AG04450 (cell line): ENCODE measurements around the gene S100A5. TPM values are rescaled to one million over a fixed set of nuclear protein-coding genes. Genes with fewer than 3 reads are reported as not detected.
A peak's percentile ranks its signal among the peaks of the same experiment; 100 is the strongest.
"Not testable (repeated sequence)": the region's sequence is repeated elsewhere in the genome, so short reads cannot be mapped to it uniquely, and the experiment has no call there.

Source experiments
- CTCF ChIA-PET: fragments of 300-600, 350-600 bp; formaldehyde crosslinking; extraction: SDS; loops from one replicate; lab custom pipeline; 2022; ENCODE audit warnings: antibody characterized with exemption, inconsistent platforms; lab: Charles Lee
- POLR2A ChIA-PET: fragments of 350-600 bp; formaldehyde crosslinking; extraction: SDS; loops from one replicate; lab custom pipeline; 2021; ENCODE audit warnings: antibody characterized with exemption, inconsistent platforms; lab: Yijun Ruan, JAX
- DNase-seq: peaks from one replicate; pipeline ENCODE4 v3.0.0-alpha.2; 2011; ENCODE audit warnings: low read depth, low spot score
- H3K27ac ChIP-seq: one replicate; pipeline ENCODE4 v1.5.1; 2012; ENCODE audit warnings: low read depth, low read length, control low read depth
- H3K27me3 ChIP-seq: one replicate; pipeline ENCODE4 v1.6.0; 2012; ENCODE audit warnings: low read length; ENCODE audit not compliant: control insufficient read depth, insufficient read depth
- H3K4me3 ChIP-seq: 2 replicates; pipeline ENCODE4 v1.5.1; 2011; ENCODE audit warnings: mild to moderate bottlenecking, low read depth, low read length, control low read depth
- H3K9me3 ChIP-seq: 2 replicates; pipeline ENCODE4 v1.5.1; 2012; ENCODE audit warnings: low read length; ENCODE audit not compliant: control insufficient read depth, insufficient read depth
- polyA plus RNA-seq: library from polyadenylated mRNA; depleted of rRNA; stranded (reverse); fragments of >200 nt; gene quantifications from 2 replicates; pipeline ENCODE4 v1.2.3, GENCODE V29; 2011
- TF ChIP-seq, protein P1 (sequence below): IDR thresholded peaks from 2 replicates; pipeline ENCODE4 v1.5.1; 2011; ENCODE audit warnings: low read depth, low read length, control low read depth, inconsistent platforms

S100A5 gene
- polyA plus RNA-seq, 1 experiment = 0.42 TPM

- CTCF ChIA-PET = interaction anchor here (1.6 to 4.0 kb wide), 2 partner anchors 13 to 74 kb away, joined by 6 to 33 read pairs; no protein-coding TSS in a partner anchor
- Histone ChIP-seq H3K27ac (no peak overlapping the region), H3K4me3 (no peak overlapping the region), H3K27me3 (no peaks in the 10 kb centered on the region), H3K9me3 (no peaks in the 10 kb centered on the region)
- TF ChIP-seq, protein P1, sequence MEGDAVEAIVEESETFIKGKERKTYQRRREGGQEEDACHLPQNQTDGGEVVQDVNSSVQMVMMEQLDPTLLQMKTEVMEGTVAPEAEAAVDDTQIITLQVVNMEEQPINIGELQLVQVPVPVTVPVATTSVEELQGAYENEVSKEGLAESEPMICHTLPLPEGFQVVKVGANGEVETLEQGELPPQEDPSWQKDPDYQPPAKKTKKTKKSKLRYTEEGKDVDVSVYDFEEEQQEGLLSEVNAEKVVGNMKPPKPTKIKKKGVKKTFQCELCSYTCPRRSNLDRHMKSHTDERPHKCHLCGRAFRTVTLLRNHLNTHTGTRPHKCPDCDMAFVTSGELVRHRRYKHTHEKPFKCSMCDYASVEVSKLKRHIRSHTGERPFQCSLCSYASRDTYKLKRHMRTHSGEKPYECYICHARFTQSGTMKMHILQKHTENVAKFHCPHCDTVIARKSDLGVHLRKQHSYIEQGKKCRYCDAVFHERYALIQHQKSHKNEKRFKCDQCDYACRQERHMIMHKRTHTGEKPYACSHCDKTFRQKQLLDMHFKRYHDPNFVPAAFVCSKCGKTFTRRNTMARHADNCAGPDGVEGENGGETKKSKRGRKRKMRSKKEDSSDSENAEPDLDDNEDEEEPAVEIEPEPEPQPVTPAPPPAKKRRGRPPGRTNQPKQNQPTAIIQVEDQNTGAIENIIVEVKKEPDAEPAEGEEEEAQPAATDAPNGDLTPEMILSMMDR = no peak
- POLR2A ChIA-PET = interaction anchor here (1.4 kb wide), 1 partner anchor 49 kb away, joined by 5 read pairs; the partner anchor contains the start of gene CHTOP
- no peak for DNase-seq
Observed at GRCh38 chr1:153585006-153585405, 44.3 kb upstream of the S100A5 start.

DNA sequence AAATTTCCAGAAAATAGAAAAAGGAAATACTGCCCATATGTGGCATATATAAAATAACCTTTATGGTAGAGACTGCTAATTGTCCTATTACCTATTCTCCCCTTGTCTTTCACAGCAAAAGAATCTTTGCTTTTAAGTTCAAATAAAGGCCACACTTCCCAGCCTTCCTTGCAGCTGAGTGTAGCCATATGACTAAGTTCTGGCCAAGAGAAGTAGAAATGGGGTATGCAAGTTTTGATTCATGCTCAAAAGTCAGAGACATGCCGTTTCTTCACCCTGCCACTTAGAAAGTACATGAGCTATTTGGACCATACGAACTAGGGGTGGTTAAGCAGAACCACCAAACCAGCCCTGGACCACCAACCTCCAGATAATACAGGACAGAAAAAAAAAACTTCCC, 43.2 kb upstream of the S100A5 start:
- H3K9me3 ChIP-seq = no peaks in the 10 kb centered on the region
- no peak overlapping the region for H3K27ac ChIP-seq
- ChIA-PET CTCF (interaction anchor here (1.1 to 4.0 kb wide), 3 partner anchors 12 to 73 kb away, joined by 3 to 33 read pairs (median 6); no protein-coding TSS in a partner anchor), POLR2A (no interaction called here)
- TF ChIP-seq, protein P1 = no peak
- H3K4me3 ChIP-seq = no peak overlapping the region
- DNase-seq = no peak
- no peaks in the 10 kb centered on the region for H3K27me3 ChIP-seq

- DNase-seq, H3K9me3 ChIP-seq, POLR2A ChIA-PET, H3K27ac ChIP-seq, H3K27me3 ChIP-seq, H3K4me3 ChIP-seq: not testable (repeated sequence)
- CTCF ChIA-PET = interaction anchor here (1.1 to 4.0 kb wide), 3 partner anchors 11 to 73 kb away, joined by 3 to 33 read pairs (median 6); no protein-coding TSS in a partner anchor
Observed at GRCh38 chr1:153583514-153583913, 42.8 kb upstream of the S100A5 start.

DNA sequence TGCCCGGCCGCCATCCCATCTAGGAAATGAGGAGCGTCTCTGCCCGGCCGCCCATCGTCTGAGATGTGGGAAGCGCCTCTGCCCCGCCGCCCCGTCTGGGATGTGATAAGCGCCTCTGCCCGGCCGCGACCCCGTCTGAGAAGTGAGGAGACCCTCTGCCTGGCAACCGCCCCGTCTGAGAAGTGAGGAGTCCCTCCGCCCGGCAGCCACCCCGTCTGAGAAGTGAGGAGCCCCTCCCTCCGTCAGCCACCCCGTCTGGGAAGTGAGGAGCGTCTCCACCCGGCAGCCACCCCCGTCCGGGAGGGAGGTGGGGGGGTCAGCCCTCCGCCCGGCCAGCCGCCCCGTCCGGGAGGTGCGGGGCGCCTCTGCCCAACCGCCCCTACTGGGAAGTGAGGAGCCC, 42.1 kb upstream of the S100A5 start:
- POLR2A ChIA-PET, H3K27ac ChIP-seq: not testable (repeated sequence)
- CTCF ChIA-PET = interaction anchor here (2.2 kb wide), 1 partner anchor 10 kb away, joined by 18 read pairs; no protein-coding TSS in a partner anchor

GRCh38 chr1:153578936-153579335, 38.2 kb upstream of the S100A5 start:
- TF ChIP-seq, protein P1 = no peak
- H3K4me3 ChIP-seq = no peak overlapping the region
- H3K27me3 ChIP-seq = no peaks in the 10 kb centered on the region
- peak overlapping the region; percentile 3 for H3K27ac ChIP-seq
- no peaks in the 10 kb centered on the region; the same call in 1 of the 2 replicates for H3K9me3 ChIP-seq
- CTCF ChIA-PET = interaction anchor here (1.0 to 3.8 kb wide), 6 partner anchors 9 to 227 kb away, joined by 3 to 20 read pairs (median 7); partner anchors contain the start of genes S100A1 and S100A13
- no peak for DNase-seq
- POLR2A ChIA-PET = interaction anchor here (0.6 kb wide), 1 partner anchor 58 kb away, joined by 4 read pairs; no protein-coding TSS in a partner anchor

More for the DNA sequence above, 42.1 kb upstream of the S100A5 start:
- not testable (repeated sequence) for DNase-seq, H3K9me3 ChIP-seq, H3K4me3 ChIP-seq, H3K27me3 ChIP-seq

- DNase-seq = no peak
- POLR2A ChIA-PET = interaction anchor here (0.6 kb wide), 1 partner anchor 58 kb away, joined by 4 read pairs; no protein-coding TSS in a partner anchor
Observed at GRCh38 chr1:153578490-153578889, 37.8 kb upstream of the S100A5 start.

More at GRCh38 chr1:153578490-153578889, 37.8 kb upstream of the S100A5 start:
- TF ChIP-seq, protein P1 = no peak
- Histone ChIP-seq H3K27me3 (no peaks in the 10 kb centered on the region), H3K9me3 (no peaks in the 10 kb centered on the region; the same call in 1 of the 2 replicates), H3K4me3 (no peak overlapping the region), H3K27ac (no peak overlapping the region)
- CTCF ChIA-PET = interaction anchor here (0.5 to 3.8 kb wide), 9 partner anchors 9 to 226 kb away, joined by 3 to 20 read pairs (median 6); partner anchors contain the start of genes S100A1, S100A13 and S100A16
